C4-2B (cell line): ENCODE results near the gene RPS6KA4.
A peak's percentile ranks its signal among the peaks of the same experiment; 100 is the strongest.

Source experiments
- H3K27ac ChIP-seq: fragments of 450-650 bp; 2 replicates; pipeline ENCODE4 v1.5.1; 2017
- CTCF ChIP-seq: fragments of 450-650 bp; conservative IDR thresholded peaks from 2 replicates; pipeline ENCODE4 v1.5.1; 2017; ENCODE audit warnings: mild to moderate bottlenecking
- ZFX ChIP-seq: fragments of 450-650 bp; IDR thresholded peaks from 2 replicates; pipeline ENCODE4 v1.6.1; 2017

Gene RPS6KA4

GRCh38 chr11:64396079-64396591, 37.2 kb downstream of the RPS6KA4 start:
- TF ChIP-seq ZFX (no peak), CTCF (no peak)

GRCh38 chr11:64400102-64400501, 41.1 kb downstream of the RPS6KA4 start:
- H3K27ac ChIP-seq, result peak overlapping the region; percentile 18; the same call in 1 of the 2 replicates

More at GRCh38 chr11:64396079-64396591, 37.2 kb downstream of the RPS6KA4 start:
- H3K27ac ChIP-seq, result no peak overlapping the region

GRCh38 chr11:64400667-64401066, 41.7 kb downstream of the RPS6KA4 start:
- H3K27ac ChIP-seq, result peak overlapping the region; percentile 18; the same call in 1 of the 2 replicates
- TF ChIP-seq ZFX (no peak), CTCF (no peak)

More at GRCh38 chr11:64400102-64400501, 41.1 kb downstream of the RPS6KA4 start:
- TF ChIP-seq CTCF (no peak), ZFX (no peak)

- no peak for TF ChIP-seq ZFX
- no peak for TF ChIP-seq CTCF
- H3K27ac ChIP-seq, result no peak overlapping the region
Measured at GRCh38 chr11:64401775-64402174, 42.8 kb downstream of the RPS6KA4 start.

GRCh38 chr11:64403106-64403505, 44.1 kb downstream of the RPS6KA4 start:
- no peak overlapping the region for H3K27ac ChIP-seq
- TF ChIP-seq CTCF, result no peak
- TF ChIP-seq ZFX, result no peak

- no peak overlapping the region for H3K27ac ChIP-seq
- TF ChIP-seq CTCF (no peak), ZFX (no peak)
Measured at GRCh38 chr11:64406221-64406946, 47.4 kb downstream of the RPS6KA4 start.

GRCh38 chr11:64407221-64407620, 48.3 kb downstream of the RPS6KA4 start:
- H3K27ac ChIP-seq, result no peak overlapping the region
- TF ChIP-seq CTCF (no peak), ZFX (no peak)
